Measurements from ENCODE around the gene UBE4A.

The UBE4A gene

GRCh38 chr11:118359295-118359958 is at the start of gene UBE4A:
TSS of gene UBE4A (plus strand) at chr11:118359600. CDS start at chr11:118365081, 5,481 bp downstream.
- DNase-seq = peak; percentile 95 to 99 (median 96)

- no peak for DNase-seq
Measured at GRCh38 chr11:118310271-118310670, 49.1 kb upstream of the UBE4A start.

GRCh38 chr11:118310781-118311485 is 48.5 kb upstream of the UBE4A start:
- no peak for DNase-seq

- no peak for DNase-seq
Measured at GRCh38 chr11:118311518-118311917, 47.9 kb upstream of the UBE4A start.

- no peak for DNase-seq
Measured at GRCh38 chr11:118312328-118312727, 47.1 kb upstream of the UBE4A start.

- DNase-seq = no peak
Measured at GRCh38 chr11:118313242-118313641, 46.2 kb upstream of the UBE4A start.

GRCh38 chr11:118314988-118315411 is 44.4 kb upstream of the UBE4A start:
- peak in 1 of 3 experiments; percentile 20 for DNase-seq

GRCh38 chr11:118318124-118318523 is 41.3 kb upstream of the UBE4A start:
- DNase-seq = no peak

GRCh38 chr11:118318581-118319336 is 40.6 kb upstream of the UBE4A start:
- no peak for DNase-seq

- no peak for DNase-seq
Measured at GRCh38 chr11:118319337-118319707, 40.1 kb upstream of the UBE4A start.

GRCh38 chr11:118320515-118320914 is 38.9 kb upstream of the UBE4A start:
- DNase-seq = no peak

GRCh38 chr11:118321386-118322082 is 37.9 kb upstream of the UBE4A start:
- DNase-seq = no peak

- no peak for DNase-seq
Measured at GRCh38 chr11:118322721-118323120, 36.7 kb upstream of the UBE4A start.

GRCh38 chr11:118325283-118325682 is 34.1 kb upstream of the UBE4A start:
- DNase-seq = no peak

- no peak for DNase-seq
Measured at GRCh38 chr11:118328745-118329144, 30.7 kb upstream of the UBE4A start.

GRCh38 chr11:118334745-118335144 is 24.7 kb upstream of the UBE4A start:
- no peak for DNase-seq

- DNase-seq = no peak
Measured at GRCh38 chr11:118338637-118339061, 20.8 kb upstream of the UBE4A start.

- no peak for DNase-seq
Measured at GRCh38 chr11:118339281-118339961, 20.0 kb upstream of the UBE4A start.

- DNase-seq = no peak
Measured at GRCh38 chr11:118340449-118340848, 19.0 kb upstream of the UBE4A start.

GRCh38 chr11:118341261-118341660 is 18.1 kb upstream of the UBE4A start:
- DNase-seq = no peak

GRCh38 chr11:118341815-118342489 is 17.4 kb upstream of the UBE4A start:
- no peak for DNase-seq
